Fibroblast of skin of right quadriceps (primary cell): Measurements from ENCODE around the gene PPP1R12B.
A peak's percentile ranks its signal among the peaks of the same experiment; 100 is the strongest.
"Not testable (repeated sequence)": the region's sequence is repeated elsewhere in the genome, so short reads cannot be mapped to it uniquely, and the experiment has no call there.

ENCODE experiments used
- DNase-seq: peaks from one replicate; pipeline ENCODE4 v3.0.0-alpha.2; 2013

Gene PPP1R12B

DNA sequence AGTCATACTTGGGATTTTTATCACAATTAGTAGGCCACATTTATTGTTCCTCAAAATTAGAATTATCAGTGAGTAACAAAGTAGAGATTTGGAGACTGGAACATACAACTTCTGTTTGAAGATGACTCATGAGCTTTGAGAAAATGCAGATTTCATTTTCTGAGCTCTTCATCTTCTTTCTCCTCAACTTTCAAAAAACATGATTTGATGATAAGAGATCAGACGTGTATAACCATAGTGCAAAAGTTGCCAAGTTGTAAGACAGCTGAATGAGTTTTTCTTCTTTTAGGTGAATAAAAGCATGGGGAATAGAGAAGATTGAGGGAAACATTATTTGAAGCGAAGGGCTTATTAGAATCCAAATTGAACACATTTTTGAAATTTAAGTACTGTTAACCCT, 58.4 kb downstream of the PPP1R12B start:
- DNase-seq: not testable (repeated sequence)

DNA sequence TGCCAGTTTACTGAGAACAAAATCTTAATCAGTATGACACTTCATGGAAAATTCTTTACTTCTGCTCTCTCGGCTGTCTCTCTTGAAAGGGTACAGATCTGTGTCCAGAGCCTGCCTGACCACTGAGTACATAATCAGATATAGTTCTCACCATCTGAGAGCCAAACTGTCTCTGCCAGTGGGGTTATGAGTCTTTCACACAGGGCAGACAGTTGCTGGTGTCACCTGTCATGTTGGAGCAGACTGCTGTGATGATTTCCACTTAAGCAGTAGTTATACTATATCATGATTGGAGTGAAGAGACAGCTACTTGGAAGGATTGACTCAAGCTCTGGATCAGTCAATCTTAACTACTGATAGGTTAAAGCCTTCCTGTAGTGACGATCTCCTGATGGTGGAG, 58.9 kb downstream of the PPP1R12B start:
- not testable (repeated sequence) for DNase-seq

DNA sequence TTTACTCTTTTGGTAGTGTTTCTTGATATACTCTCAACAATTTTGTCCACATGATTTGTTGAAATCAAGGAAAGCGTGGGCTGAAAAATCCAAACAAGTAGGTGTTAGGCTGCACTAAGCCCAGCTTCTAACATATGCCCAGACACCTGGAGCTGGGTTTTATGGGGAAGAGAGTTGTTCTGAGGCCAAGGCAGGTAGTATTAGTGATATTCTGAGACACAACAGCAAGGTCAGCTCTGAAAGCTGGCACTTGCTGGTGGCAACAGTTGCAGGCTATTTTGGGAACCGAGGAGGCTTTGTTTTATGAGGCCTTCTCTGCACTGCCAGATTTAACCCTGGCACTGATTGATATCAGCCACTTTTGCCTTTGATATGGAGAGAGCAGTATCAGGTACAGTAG, 61.8 kb downstream of the PPP1R12B start:
- not testable (repeated sequence) for DNase-seq

DNA sequence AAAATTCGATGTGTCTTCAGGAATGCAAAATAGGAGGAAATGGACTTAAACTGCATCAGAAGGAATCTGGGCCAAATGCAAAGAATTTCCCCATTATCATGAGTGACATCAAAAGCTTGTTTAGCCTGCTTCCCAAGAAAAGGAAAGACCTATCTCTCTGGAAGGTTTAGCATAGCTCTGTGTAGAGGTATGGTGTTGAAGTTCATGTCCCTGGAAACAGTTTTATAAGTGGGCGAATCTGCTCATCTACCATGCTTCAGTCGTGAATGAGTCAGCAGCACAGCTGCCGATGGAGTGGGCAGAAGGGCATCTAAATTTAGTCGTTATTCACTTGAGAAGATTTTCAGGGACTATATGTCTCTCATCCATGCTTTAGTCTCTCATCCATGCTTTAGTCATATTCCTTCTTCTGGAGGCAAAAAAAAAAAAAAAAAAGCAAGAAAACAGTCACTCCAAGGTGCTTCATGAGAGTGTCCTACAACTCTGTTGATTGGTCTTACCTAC, 62.4 kb downstream of the PPP1R12B start:
- peak; percentile 37 for DNase-seq

DNA sequence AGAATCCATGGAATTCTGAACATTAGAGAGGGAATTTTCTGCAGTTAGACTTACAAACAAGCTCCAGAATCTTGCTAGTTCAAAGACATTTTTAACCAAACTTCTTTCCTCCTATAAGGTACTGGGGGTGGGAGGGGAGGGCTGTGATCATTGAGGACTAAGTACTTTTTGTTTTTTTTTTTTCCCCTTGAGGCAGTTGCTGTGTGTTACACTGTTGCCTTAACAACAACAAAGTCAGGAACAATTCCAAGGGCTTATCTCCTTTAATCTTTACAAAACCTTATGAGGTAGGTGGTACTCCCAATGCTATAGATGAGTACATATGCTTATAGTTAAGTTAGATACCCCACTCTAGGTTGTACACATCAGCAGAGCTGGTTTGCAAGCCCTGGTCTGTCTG, 62.9 kb downstream of the PPP1R12B start:
- DNase-seq: no peak

DNA sequence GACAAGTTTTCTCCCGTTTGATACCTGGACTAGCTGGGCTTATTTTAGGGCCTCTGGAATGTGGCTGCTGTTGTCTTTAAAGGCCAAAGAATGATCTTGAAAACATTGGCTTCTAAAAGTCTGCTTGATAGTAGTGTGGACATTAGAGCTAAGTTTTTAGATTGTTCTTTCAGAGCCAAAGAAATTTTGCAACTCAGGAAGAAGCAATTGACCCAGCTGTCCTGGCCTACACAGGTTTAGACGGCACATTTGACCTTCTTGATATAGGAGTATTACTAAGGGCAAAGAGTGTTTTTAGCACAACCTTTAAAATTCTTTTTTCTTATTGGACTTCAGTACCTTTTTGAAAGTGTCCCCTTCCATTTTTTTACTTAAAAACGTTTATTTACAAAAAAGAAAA, 63.9 kb downstream of the PPP1R12B start:
- DNase-seq: not testable (repeated sequence)

DNA sequence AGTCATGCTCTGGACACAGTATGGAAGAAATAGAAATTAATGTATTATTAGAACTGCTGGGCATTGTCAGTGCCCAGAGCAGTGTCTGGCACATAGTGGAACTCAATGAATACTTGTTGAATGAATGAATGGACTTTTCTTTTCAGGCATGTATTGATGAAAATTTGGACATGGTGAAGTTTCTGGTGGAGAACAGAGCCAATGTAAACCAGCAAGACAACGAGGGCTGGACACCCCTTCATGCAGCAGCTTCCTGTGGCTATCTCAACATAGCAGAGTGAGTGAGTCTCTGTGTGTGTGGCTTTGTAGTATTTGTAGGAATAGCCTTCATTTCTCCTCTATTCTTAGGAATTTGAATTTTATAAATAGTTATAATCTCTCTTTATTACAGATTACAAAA, 68.1 kb downstream of the PPP1R12B start:
- DNase-seq: no peak

DNA sequence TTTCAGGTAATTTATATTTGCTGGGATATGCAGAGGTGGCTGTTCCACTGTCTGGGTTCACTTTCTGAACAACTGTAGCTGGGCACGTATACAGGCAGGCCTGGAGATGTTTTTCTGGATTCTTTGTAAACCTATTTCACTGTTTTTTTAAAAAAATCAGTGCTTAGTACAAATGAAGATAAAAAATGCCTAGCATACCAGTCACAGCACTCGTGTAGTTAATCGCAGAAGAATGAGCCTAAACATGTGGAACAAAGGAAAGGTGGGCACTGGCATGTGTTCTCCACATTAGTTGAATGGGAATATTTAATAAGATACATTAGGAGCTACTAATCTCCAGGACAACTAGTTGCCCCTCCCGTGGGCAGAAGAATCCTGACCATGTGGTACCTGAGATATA, 68.6 kb downstream of the PPP1R12B start:
- DNase-seq: not testable (repeated sequence)

DNA sequence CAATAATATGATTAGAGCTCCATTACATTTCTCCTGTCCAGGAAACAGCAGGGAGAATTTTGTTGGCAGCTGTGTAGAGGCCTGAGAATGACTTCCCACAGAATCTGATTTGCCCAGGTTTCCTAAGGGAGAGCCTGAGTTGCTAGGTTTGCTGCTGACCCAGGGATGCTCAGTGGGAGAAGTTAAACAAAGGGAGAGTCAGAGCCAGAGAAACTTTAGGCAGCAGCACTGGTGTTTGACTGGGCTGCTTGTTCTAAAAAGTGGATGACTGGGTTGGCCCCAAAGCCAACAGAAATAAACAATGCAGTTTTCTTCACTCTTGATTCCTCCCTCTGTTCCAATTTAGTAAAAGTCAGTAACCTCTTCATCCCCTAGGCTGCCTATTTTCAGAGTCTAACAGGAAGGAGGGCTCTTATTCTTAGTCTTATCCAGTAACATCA, 69.3 kb downstream of the PPP1R12B start:
- not testable (repeated sequence) for DNase-seq

DNA sequence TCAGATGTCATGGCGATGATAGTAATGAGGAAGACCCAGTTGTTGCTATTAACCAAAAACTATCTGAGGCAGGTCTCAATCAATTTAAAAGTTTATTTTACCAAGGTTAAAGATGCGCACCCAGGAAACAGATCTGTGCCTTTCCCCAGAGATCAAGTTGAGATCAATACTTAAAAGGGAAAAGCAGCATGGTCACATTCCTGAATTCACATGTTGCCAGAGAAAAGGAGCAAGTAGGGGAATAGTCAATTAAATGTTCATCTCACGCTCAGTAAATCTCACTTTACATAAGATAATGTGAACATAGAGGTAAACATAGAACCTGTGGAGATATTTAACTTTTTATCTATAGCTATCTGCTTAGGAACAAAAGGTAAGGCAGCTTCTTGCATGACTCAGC, 71.2 kb downstream of the PPP1R12B start:
- not testable (repeated sequence) for DNase-seq

DNA sequence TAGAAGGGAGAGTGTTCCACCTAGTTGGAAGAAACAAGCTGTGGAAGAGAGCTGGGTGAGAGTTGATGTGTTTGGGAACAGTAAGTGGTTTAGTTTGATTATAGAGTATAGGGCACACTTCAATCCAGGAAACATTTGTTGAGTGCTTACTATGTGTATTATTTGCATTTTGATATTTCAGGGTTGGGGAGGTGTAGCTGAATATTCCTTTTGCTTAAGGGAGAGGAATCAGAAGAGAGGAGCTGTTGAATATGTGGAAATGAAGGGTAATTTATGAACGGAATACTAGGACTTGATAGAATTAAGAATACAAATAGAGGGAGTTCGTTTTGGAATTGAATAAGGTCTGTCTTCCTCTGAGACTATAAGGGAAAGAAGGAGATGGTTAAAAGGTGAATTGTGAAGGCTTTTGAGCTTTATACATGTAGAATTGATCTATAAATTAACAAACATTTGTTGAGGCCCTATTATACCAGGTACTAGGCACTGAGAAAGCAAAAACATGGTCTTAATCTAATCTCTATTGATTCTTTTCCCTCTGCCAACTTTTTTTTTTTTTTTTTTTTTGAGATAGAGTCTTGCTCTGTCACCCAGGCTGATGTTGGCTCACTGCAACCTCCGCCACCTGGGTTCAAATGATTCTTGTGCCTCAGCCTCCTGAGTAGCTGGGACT, 72.1 kb downstream of the PPP1R12B start:
- DNase-seq: not testable (repeated sequence)

DNA sequence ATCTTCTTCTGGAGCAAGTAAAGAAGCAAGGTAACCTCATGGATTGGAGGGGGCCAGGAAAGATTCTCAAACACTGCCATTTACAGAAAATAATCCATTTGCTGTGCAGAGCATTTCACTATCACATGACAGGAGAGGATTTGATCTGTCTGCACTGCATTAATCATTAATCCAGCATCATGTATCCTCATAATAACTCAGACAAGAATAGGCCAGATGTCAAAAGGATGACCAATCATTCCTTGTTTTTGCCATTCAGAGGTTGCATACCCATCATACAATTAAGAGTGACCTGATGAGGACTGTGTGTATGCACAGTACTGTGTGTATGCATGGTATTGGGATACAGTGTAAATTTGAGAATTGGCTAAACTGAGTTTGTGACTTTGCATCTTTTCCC, 74.2 kb downstream of the PPP1R12B start:
- not testable (repeated sequence) for DNase-seq

DNA sequence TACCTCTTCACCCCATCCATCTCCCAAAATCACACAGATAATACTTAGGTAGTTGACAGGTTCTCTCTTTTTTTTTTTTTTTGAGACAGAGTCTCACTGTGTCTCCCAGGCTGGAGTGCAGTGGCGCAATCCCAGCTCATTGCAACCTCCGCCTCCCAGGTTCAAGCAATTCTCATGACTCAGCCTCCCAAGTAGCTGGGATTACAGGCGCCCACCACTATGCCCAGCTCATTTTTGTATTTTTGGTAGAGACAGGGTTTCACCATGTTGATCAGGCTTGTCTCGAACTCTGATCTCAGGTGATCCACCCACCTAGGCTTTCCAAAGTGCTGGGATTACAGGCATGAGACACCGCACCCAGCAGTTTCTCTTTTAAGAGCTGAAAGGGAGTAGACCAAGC, 75.8 kb downstream of the PPP1R12B start:
- not testable (repeated sequence) for DNase-seq

DNA sequence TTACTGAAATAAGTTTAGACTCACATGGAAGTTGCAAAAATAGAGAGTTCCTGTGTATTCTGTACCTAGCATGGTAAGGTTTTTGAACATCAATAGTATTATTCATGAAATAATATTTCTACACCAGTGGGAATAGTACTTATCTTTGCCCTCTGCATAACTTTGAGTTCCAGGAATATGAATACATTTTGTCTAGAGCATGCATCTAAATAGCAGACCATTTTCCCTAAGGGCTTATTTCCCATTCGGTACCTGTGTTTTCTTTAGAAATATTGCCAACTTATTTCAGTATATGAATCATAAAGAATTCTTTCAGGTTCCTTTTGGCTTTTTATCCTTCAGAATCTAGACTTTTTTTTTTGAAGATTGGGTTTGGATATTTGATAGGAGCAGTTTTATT, 81.6 kb downstream of the PPP1R12B start:
- DNase-seq: not testable (repeated sequence)

DNA sequence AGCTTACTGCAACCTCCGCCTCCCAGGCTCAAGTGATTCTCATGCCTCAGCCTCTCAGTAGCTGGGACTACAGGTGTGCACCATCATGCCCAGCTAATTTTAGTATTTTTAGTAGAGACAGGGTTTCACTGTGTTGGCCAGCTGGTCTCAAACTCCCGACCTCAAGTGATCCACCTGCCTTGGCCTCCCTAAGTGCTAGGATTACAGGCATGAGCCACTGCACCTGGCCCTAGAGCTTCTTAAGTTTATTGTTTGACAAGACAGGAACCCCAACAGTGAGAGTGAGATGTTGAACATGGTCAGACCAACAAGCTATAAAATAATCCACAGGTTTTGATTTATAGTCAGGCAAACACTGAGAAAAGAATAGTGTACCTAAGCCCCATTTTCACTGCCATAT, 83.8 kb downstream of the PPP1R12B start:
- DNase-seq: not testable (repeated sequence)

DNA sequence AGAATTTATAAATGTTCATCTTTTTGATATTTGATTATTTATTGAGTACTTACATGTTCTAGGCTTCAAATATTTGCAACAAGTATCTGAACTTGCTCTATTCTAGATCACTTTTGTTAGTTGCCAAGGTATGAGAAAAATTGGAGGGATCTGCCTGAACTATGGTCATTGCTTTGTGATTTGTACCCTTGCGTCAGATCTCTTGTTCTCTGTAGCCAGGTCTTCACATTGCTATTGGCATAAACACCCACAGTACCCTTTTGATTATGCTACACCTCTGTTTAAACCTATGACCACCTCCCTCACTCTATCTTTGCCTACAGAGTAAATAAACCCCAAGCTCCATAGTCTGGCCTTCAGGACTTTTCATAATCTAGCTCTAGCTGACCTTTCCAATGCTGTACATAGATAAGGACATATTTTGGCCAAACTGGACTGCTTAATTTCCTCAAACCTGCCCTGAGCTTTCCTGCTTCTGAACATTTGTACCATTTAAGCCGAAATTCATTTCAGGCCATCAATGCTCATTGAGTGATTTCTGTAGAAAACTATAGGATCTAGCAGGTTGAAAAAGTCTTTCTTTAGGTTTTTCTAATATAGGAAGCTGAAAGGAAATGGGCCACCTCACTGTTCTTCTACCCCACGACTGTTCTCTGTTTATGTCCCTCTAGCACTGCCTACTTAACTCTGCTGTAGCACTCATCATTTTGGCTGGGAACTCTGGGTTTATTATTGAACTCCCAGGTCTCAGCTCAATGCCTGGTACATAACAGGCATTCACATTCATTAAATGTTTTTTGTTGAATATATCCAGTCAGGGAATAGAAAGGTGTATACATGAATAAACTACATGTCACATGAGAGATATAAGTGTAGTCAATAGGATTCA, 84.9 kb downstream of the PPP1R12B start:
- DNase-seq: no peak

DNA sequence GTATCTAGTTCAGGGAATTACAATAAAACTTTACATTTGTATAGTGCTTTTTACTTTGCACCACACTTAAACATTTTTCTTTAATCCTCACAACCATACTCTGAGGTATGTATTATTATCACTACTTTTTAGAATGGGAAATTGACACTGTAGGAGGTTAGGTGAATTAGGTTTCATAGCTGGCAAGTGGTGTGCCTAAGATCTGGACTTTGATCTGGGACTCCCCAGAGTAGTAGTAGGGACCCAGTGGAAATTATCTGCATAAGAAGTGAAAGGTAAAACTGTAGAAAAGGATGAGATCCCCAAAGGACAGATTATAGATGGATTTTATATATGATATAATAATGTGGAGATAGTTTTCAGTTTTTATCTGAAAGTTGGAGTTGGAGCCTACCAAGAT, 85.6 kb downstream of the PPP1R12B start:
- DNase-seq: no peak

DNA sequence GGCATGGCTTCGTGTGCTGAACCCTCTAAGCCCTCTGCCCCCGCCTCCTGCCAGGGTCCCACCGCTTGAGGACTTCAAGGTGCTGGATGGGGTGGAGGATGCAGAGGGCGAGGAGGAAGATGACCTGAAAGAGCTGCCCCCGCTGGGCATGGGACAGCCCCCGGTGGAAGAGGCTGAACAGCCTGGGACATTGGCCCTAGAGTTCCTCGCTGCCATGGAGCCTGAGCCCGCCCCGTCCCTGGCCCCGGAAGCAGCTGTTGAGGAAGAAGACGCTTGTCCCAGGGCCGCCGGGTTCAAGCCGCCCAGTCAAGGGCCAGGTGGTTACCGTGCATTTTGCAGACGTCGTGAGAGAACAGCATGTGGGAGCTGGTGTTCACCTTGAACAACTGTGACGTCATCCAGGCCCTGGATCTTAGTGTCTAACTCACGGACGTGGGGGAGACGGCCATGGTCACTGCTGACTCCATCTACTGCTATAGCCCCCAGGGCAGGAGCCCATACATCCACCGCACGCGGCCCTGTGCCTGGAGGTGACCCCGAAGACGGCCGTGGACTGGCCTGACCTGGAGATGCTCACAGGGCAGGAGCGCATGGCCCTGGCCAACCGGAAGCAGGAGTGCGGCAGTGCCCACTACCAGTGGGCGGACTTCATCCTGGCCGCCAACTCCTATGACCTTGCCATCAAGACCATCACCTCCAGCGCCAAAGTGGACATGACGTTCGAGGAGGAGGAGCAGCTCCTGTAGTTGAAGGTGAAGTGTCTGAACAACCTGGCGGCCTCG, 90.1 kb downstream of the PPP1R12B start:
- DNase-seq: no peak

DNA sequence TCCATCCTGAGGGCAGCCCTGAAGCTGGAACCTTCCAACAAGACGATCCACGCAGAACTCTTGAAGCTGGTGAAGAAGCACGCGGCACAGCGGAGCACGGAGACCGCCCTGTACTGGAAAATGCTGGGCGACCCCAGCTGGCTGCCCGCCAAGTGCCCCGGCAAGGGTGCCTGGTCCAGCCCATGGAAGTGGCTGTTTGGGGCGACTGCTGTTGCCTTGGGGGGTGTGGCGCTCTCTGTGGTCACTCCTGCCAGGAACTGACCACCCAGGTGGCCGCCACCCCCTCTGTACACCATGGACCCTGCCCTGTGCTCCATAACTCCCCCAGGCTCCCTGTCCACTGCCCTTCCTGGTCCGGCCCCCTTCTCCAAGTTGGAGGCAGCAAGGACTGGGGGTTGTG, 90.8 kb downstream of the PPP1R12B start:
- no peak for DNase-seq

DNA sequence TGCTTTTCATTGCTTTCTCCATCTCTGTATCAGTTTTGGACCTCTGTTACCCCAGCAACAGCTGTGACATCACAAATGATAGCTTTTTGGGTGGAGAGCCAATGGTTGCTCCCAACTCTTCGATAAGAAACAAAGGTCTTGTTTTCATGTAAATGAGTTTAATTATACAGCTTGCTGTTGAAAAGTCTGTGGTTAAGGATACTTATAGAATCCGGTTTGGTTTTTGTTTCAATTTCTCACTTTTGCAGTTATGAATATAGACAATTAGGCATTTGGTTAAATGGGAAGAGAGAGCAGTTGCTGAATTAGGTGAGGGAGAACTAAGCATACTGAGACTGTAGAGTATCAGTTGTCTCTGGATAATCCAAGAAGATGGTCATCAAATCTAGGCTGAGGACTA, 99.6 kb downstream of the PPP1R12B start:
- not testable (repeated sequence) for DNase-seq

DNA sequence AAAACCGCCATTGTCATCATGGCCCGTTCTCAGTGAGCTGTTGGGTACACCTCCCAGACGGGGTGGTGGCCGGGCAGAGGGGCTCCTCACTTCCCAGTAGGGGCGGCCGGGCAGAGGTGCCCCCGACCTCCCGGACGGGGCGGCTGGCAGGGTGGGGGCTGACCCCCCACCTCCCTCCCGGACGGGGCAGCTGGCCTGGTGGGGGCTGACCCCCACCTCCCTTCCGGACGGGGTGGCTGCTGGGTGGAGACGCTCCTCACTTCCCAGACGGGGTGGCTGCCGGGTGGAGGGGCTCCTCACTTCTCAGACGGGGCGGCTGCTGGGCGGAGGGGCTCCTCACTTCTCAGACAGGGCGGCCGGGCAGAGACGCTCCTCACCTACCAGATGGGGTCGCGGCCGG, 103.1 kb downstream of the PPP1R12B start:
- DNase-seq: not testable (repeated sequence)

DNA sequence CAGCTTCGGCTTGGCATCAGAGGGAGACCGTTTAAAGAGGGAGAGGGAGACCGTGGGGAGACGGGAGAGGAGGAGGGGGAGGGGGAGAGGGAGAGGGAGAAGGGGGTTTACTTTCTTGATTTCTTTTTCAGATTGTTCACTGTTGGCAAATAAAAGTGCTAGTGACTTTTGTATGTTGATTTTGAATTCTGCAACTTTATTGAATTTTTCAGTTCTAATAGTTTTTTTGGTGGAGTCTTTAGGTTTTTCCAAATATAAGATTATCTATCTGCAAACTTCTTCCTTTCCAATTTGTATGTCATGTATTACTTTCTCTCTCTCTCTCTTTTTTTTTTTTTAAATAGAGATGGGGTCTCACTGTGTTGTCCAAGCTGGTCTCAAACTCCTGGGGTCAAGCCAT, 104.0 kb downstream of the PPP1R12B start:
- DNase-seq: no peak
